Fibroblast of skin of left quadriceps (primary cell): Measurements from ENCODE around the gene MCL1.

Experiments used
- DNase-seq, 2 experiments: peaks; one replicate each; pipeline ENCODE4 v3.0.0-alpha.2; 2013; ENCODE audit warnings: low read depth in 2 of 2

The MCL1 gene

DNA sequence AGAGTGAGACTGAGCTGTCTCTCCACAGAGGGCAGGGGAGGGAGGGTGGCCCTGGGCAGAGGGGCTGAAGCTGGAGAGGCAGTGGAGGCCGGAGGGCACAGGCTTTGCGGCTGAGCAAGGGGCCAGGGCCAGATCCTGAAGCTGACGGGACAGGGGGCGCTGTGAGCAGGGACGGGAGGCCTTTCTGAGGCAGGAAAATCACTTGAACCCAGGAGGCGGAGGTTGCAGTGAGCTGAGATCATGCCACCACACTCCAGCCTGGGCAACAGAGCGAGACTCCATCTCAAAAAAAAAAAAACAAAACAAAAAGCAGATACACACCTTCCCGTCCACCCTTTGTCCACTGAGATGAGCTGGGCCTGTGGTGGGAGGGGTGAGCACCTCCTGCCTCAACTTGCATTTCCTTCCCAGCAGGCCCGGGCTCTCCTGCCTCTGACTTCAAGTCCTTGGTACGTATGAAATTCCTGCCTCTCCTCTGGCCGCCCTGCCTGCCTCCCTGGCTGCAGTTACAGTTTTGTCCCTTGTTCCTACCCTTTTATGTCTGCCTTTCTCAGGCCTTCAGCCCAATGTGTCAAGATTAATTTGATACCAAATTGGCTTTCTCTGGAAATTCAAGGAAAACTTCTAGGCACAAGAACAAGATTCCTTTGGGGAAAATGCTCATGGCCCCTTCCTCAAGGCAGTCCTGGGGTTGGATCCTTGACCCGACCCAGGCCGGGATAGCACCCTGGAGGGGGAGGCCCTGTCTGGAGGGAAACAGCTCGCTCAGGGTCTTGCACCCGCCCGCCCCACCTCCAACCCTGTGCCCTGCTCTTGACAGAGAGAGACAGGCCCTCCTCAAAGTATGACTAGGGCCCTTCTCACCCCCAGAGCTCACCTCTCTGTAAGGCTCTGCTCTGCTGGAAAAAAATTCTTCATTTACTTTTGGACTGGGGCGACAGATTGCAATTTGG lies 41.4 kb downstream of the MCL1 start:
- DNase-seq = peak; percentile 51 to 52

DNA sequence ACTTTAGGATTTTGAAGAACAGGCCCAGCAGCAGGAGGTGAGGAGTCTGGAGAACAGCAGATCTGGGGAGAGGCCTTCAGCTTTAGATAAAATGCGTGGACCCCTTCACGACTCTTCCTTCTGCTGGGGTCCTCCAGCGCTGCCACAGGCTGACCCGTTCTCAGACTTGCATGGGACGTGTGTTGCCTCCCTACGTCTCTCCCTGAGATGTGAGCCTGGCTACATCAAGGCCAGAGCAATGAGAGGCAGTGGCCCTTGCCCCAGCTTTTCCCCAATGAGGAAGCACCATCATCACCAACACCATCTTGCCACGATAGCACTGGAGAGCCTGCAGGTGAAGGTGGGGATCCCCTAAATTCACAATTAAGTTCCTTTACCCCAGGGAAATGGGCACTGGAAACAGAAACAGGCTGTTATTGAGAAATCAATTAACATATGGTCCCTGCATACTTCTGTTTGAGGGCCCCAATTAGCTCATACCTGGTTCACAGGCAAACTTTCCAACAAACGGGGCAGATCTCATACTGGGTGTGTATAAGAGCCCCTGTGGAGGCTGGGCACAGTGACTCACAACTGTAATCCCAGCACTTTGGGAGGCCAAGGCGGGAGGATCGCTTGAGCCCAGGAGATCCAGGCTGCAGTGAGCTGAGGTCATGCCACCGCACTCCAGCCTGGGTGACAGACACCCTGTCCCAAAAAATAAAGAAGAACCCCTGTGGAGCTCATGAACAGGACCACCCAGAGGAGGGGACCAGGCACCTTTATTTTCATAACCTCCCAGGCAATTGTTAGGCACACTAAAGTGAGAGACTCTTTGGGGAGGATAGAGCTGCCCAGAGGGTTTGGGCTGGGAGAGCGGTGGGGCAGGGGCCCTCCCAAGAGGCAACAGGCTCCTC lies 42.3 kb downstream of the MCL1 start:
- DNase-seq = no peak

- DNase-seq = no peak
These were observed 43.7 kb downstream of the MCL1 start for GRCh38 chr1:150535511-150536287.

- DNase-seq = no peak
These were observed 45.4 kb downstream of the MCL1 start for GRCh38 chr1:150534002-150534401.

- DNase-seq = no peak
These were observed 46.5 kb downstream of the MCL1 start for GRCh38 chr1:150532860-150533259.

DNA sequence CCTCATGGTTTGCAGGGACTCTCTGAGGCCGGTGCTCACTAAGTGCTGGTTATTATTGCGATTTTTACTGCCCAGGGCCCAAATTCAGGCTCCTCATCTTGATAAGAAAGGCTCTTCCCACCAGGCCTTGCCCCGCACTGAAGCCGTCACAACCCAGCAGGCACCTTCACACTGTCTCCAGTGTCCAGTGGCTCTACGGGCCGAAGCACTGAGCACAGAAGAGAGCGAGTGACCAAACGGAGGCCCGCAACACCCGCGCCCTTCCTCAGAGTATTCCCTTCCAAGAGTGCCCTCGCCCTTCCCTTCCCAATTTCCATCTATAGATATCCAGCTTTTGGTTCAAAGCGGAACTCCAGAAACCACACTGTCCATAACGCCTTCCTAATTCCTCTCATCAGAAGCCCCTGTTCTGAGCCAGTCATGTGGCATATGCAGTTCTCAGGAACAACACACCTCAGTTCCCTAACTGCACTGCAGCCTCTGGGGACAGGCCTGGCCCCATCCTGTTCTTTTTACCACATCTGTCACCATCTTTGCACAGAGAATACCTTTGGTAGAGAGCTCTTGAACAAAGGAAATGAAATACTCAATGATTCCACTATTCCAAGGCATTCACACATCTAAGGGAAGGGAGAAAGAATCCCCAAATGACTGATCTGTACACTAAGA lies 48.8 kb downstream of the MCL1 start:
- DNase-seq = no peak

- DNase-seq = peak in 1 of 2 experiments; percentile 34
These were observed 50.4 kb downstream of the MCL1 start for GRCh38 chr1:150529017-150529416.

DNA sequence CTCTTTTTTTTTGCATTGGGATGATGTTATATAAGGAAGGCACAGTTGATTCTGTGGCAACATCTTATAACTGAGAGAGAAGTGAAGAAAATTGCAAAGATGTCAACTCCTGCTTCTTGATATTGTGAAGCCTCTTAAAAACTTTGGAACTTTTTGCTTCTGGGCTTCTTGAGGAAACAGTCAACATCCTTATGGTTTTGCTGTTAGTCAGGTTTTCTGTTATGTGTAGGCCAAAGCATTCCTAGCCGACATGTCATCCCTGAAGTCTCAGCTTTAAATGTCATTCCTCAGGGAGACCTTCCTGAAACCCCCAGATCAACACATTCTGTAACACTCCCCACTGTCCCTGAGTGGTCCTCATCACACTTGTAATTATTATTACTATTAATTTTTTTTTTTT lies 51.2 kb downstream of the MCL1 start:
- no peak for DNase-seq

- DNase-seq = no peak
These were observed 54.1 kb downstream of the MCL1 start for GRCh38 chr1:150525348-150525747.
